ENCODE data around the gene ZNHIT1.

ZNHIT1 gene

GRCh38 chr7:101179117-101179516 is 38.8 kb upstream of the ZNHIT1 start:
- DNase-seq (ENCODE audit: insufficient read length, low spot score): no peak
- TF ChIP-seq CTCF (IDR thresholded peaks at IDR 0.05; ENCODE audit: insufficient read depth, missing control alignments): no peak
- FAIRE-seq: no peak

- FAIRE-seq (no peak), DNase-seq (ENCODE audit: insufficient read length, low spot score) (no peak)
- TF ChIP-seq CTCF (IDR thresholded peaks at IDR 0.05; ENCODE audit: insufficient read depth, missing control alignments): no peak
These were observed 38.3 kb upstream of the ZNHIT1 start for GRCh38 chr7:101179713-101180112.

- FAIRE-seq: no peak
- DNase-seq (ENCODE audit: insufficient read length, low spot score): no peak
- TF ChIP-seq CTCF (IDR thresholded peaks at IDR 0.05; ENCODE audit: insufficient read depth, missing control alignments): no peak
These were observed 37.7 kb upstream of the ZNHIT1 start, which contains the start of gene NAT16 for GRCh38 chr7:101180130-101180755. NAT16 (minus strand) TSS chr7:101180293; CDS start chr7:101174807, 5,486 bp downstream.

GRCh38 chr7:101185258-101185839 is 32.6 kb upstream of the ZNHIT1 start:
- TF ChIP-seq CTCF (IDR thresholded peaks at IDR 0.05; ENCODE audit: insufficient read depth, missing control alignments): no peak
- no peak for DNase-seq (ENCODE audit: insufficient read length, low spot score)
- no peak for FAIRE-seq

GRCh38 chr7:101186194-101186593 is 31.8 kb upstream of the ZNHIT1 start:
- DNase-seq (ENCODE audit: insufficient read length, low spot score) (no peak), FAIRE-seq (no peak)
- no peak for TF ChIP-seq CTCF (IDR thresholded peaks at IDR 0.05; ENCODE audit: insufficient read depth, missing control alignments)

GRCh38 chr7:101186844-101187428 is 31.0 kb upstream of the ZNHIT1 start:
- TF ChIP-seq CTCF (IDR thresholded peaks at IDR 0.05; ENCODE audit: insufficient read depth, missing control alignments): no peak
- DNase-seq (ENCODE audit: insufficient read length, low spot score): no peak
- no peak for FAIRE-seq

- no peak for DNase-seq (ENCODE audit: insufficient read length, low spot score)
- FAIRE-seq: no peak
- no peak for TF ChIP-seq CTCF (IDR thresholded peaks at IDR 0.05; ENCODE audit: insufficient read depth, missing control alignments)
These were observed 28.9 kb upstream of the ZNHIT1 start for GRCh38 chr7:101189109-101189508.
